Transverse colon (tissue), 4 donors: ENCODE results near the gene ZNF575. TPM values are rescaled to one million over a fixed set of nuclear protein-coding genes. Genes with fewer than 3 reads are reported as not detected.
"Not testable (repeated sequence)": the region's sequence is repeated elsewhere in the genome, so short reads cannot be mapped to it uniquely, and the experiment has no call there.

ENCODE experiments used
- DNase-seq: peaks from one replicate; pipeline ENCODE4 v3.0.0-alpha.2; 2019
- H3K27ac ChIP-seq, 4 donors: fragments of 200-600 bp; sonication (generic); 2 replicates each; pipeline ENCODE4 v1.5.1; 2016 to 2018; ENCODE audit warnings: inconsistent platforms in 4 of 4
- H3K27me3 ChIP-seq: fragments of 200-600 bp; sonication (generic); 2 replicates; pipeline ENCODE4 v1.5.1; 2017; ENCODE audit warnings: inconsistent platforms
- H3K36me3 ChIP-seq, 4 donors: fragments of 200-600 bp; sonication (generic); 2 replicates each; pipeline ENCODE4 v1.5.1; 2017 to 2019; ENCODE audit warnings: inconsistent platforms in 4 of 4
- H3K4me1 ChIP-seq, 4 donors: fragments of 200-600 bp; sonication (generic); 2 replicates each; pipeline ENCODE4 v1.5.1; 2017 to 2020; ENCODE audit warnings: inconsistent platforms in 4 of 4
- H3K4me3 ChIP-seq, 4 donors: fragments of 200-600 bp; sonication (generic); 1 replicate in 1 of 4; 2 replicates in 3 of 4; pipeline versions ENCODE4 v1.5.1 to v1.6.1; 2017 to 2019; ENCODE audit warnings: inconsistent platforms in 4 of 4
- H3K9me3 ChIP-seq, 2 donors: fragments of 200-600 bp; sonication (generic); 2 replicates each; pipeline ENCODE4 v1.5.1; 2017 to 2019; ENCODE audit warnings: inconsistent platforms in 2 of 2
- EP300 ChIP-seq: sonication (generic); formaldehyde crosslinking; IDR thresholded peaks from one replicate; pipeline ENCODE4 v1.6.1; 2017; ENCODE audit warnings: antibody characterized with exemption, low read depth
- POLR2A ChIP-seq: fragments of 450-650 bp; IDR thresholded peaks from one replicate; pipeline ENCODE4 v1.6.1; 2016; ENCODE audit warnings: antibody characterized with exemption, mild to moderate bottlenecking, moderate library complexity
- POLR2AphosphoS5 ChIP-seq, 3 donors: sonication (generic); formaldehyde crosslinking; IDR thresholded peaks; one replicate each; pipeline ENCODE4 v1.6.1; 2016; ENCODE audit warnings: antibody characterized with exemption in 3 of 3
- WGBS, 2 donors: methylation state at CpG; one replicate each; pipeline ENCODE4 v1.1.5; 2018; ENCODE audit warnings: low coverage in 1 of 2; 5-methylcytosine and 5-hydroxymethylcytosine counted together
- in situ Hi-C, 4 donors: fragments of 200-750 bp; cut with MboI; loops; one replicate each; pipeline versions ENCODE4 v1.15.0 to v1.15.1; 2017; ENCODE audit warnings: low sequenced_read_pairs in 3 of 4, low pct_ligation_motif_present in 1 of 4, low pct_unique_long_range_greater_than_20kb in 1 of 4
- intact Hi-C: fragments of 100-400 bp; cut with DNase I; formaldehyde crosslinking; loops from one replicate; pipeline ENCODE4 v1.15.1; 2023; ENCODE audit warnings: low total_unique reads
- total RNA-seq, 4 donors: library from RNA; depleted of rRNA; stranded (reverse); fragments of >200 nt; gene quantifications; one replicate each; pipeline ENCODE4 v1.1.0, GENCODE V29; 2016
- TF ChIP-seq, protein P1 (sequence below), 5 experiments: fragments of 200-600 bp in 3 of 5; fragments of 450-650 bp in 2 of 5; sonication (generic) in 3 of 5; IDR thresholded peaks; 1 replicate in 2 of 5; 2 replicates in 3 of 5; pipeline ENCODE4 v1.5.1; 2016 to 2017; ENCODE audit warnings: antibody characterized with exemption in 5 of 5, inconsistent platforms in 3 of 5, mild to moderate bottlenecking in 2 of 5, moderate library complexity in 1 of 5

The ZNF575 gene
- total RNA-seq, 4 donors from 2014 or later = 0.20 to 1.9 (median 1.8) TPM; not detected in 1

DNA sequence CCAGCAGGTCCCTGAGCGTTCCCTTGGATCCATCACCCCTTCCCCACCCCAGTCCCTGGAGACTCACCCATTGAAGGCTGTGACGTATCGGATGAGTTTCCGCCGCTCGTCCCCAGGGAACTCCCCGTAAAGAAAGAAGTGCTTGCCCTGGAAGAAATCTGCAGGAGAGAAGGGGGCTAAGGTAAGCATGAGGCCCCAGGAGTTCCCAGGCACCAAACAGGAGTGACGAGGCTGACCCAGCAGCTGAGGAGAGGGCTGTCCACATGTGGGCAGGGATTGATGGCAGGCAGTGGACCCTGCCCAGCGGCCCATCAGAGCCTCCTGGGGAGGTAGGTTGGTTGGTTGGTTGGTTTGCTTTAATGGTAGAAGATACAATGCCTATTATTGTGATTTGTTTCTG lies 11.1 kb downstream of the ZNF575 start:
- Histone ChIP-seq H3K27me3 (no peaks in the 10 kb centered on the region), H3K4me1 (no peaks in the 10 kb centered on the region), H3K9me3 (no peaks in the 10 kb centered on the region), H3K4me3 (no peak overlapping the region), H3K27ac (no peak overlapping the region), H3K36me3 (peaks cover 0 to 14% (median 3%) of the 10 kb centered on the region in 4 donors)
- no peak for DNase-seq
- intact Hi-C loops = no loop called here
- 96% methylated on average over 9 of the region's 9 CpGs; no CpG with 5 or more reads in 1 of the 2 donors for WGBS, 2 donors
- TF ChIP-seq EP300 = no peak
- no peak for TF ChIP-seq POLR2A
- in situ Hi-C loops = no loop called here

GRCh38 chr19:43545276-43545675 lies 12.3 kb downstream of the ZNF575 start:
- TF ChIP-seq, protein P1, sequence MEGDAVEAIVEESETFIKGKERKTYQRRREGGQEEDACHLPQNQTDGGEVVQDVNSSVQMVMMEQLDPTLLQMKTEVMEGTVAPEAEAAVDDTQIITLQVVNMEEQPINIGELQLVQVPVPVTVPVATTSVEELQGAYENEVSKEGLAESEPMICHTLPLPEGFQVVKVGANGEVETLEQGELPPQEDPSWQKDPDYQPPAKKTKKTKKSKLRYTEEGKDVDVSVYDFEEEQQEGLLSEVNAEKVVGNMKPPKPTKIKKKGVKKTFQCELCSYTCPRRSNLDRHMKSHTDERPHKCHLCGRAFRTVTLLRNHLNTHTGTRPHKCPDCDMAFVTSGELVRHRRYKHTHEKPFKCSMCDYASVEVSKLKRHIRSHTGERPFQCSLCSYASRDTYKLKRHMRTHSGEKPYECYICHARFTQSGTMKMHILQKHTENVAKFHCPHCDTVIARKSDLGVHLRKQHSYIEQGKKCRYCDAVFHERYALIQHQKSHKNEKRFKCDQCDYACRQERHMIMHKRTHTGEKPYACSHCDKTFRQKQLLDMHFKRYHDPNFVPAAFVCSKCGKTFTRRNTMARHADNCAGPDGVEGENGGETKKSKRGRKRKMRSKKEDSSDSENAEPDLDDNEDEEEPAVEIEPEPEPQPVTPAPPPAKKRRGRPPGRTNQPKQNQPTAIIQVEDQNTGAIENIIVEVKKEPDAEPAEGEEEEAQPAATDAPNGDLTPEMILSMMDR (IDR thresholded peaks at IDR 0.05) = no peak
- Histone ChIP-seq H3K9me3 (no peaks in the 10 kb centered on the region), H3K36me3 (peaks cover 0 to 18% (median 2%) of the 10 kb centered on the region in 4 donors), H3K27ac (no peak overlapping the region), H3K27me3 (no peaks in the 10 kb centered on the region), H3K4me3 (no peak overlapping the region), H3K4me1 (no peaks in the 10 kb centered on the region)
- intact Hi-C loops = no loop called here
- DNase-seq = no peak
- in situ Hi-C loops = no loop called here
- WGBS, 2 donors = 78 to 86% methylated on average over 5 of the region's 5 CpGs

GRCh38 chr19:43545981-43546380 lies 13.0 kb downstream of the ZNF575 start:
- H3K27ac ChIP-seq = no peak overlapping the region
- intact Hi-C loops = no loop called here
- H3K9me3 ChIP-seq = no peaks in the 10 kb centered on the region
- H3K4me3 ChIP-seq = no peak overlapping the region
- H3K4me1 ChIP-seq = no peaks in the 10 kb centered on the region
- H3K27me3 ChIP-seq = no peaks in the 10 kb centered on the region
- no peak for DNase-seq
- peaks cover 0 to 25% (median 3%) of the 10 kb centered on the region in 4 donors for H3K36me3 ChIP-seq
- TF ChIP-seq POLR2AphosphoS5 (IDR thresholded peaks at IDR 0.05) (no peak), EP300 (no peak), POLR2A (no peak)
- TF ChIP-seq, protein P1 (IDR thresholded peaks at IDR 0.05) = no peak
- 81% methylated on average over 2 of the region's 2 CpGs; no CpG with 5 or more reads in 1 of the 2 donors for WGBS, 2 donors
- in situ Hi-C loops = no loop called here

GRCh38 chr19:43546581-43546980 lies 13.6 kb downstream of the ZNF575 start:
- DNase-seq = no peak
- in situ Hi-C loops = no loop called here
- Histone ChIP-seq H3K4me1 (no peaks in the 10 kb centered on the region), H3K9me3 (no peaks in the 10 kb centered on the region), H3K4me3 (no peak overlapping the region), H3K27ac (no peak overlapping the region), H3K27me3 (no peaks in the 10 kb centered on the region), H3K36me3 (peaks cover 0 to 31% (median 6%) of the 10 kb centered on the region in 4 donors)
- TF ChIP-seq, protein P1 (IDR thresholded peaks at IDR 0.05) = no peak
- TF ChIP-seq EP300 (no peak), POLR2A (no peak), POLR2AphosphoS5 (IDR thresholded peaks at IDR 0.05) (no peak)
- 89% methylated on average over 3 of the region's 3 CpGs; no CpG with 5 or more reads in 1 of the 2 donors for WGBS, 2 donors
- intact Hi-C loops = no loop called here

- H3K4me1 ChIP-seq, H3K4me3 ChIP-seq, intact Hi-C loops, H3K27ac ChIP-seq, DNase-seq, H3K27me3 ChIP-seq, H3K9me3 ChIP-seq, in situ Hi-C loops: not testable (repeated sequence)
- 91% methylated on average over 18 of the region's 24 CpGs; no CpG with 5 or more reads in 1 of the 2 donors for WGBS, 2 donors
- peaks cover 0 to 33% (median 11%) of the 10 kb centered on the region in 4 donors for H3K36me3 ChIP-seq
These were observed 14.9 kb downstream of the ZNF575 start for GRCh38 chr19:43547926-43548325.
